ENCODE measurements around the gene PDIA6. TPM values are rescaled to one million over a fixed set of nuclear protein-coding genes. Genes with fewer than 3 reads are reported as not detected.

PDIA6 gene
- total and polyA plus RNA-seq, 2 of the 4 experiments (the other 2 are of a cell fraction) = 204 to 349 TPM

GRCh38 chr2:10765461-10765860 is 47.1 kb downstream of the PDIA6 start:
- Histone ChIP-seq H2AK9ac (replicated peaks; ENCODE audit: low read depth, low read length, poor library complexity) (no peak overlapping the region), H2AK5ac (ENCODE audit: low read depth, low read length) (no peak overlapping the region), H4K91ac (ENCODE audit: insufficient read depth, low read depth, low read length) (no peak overlapping the region), H2BK15ac (ENCODE audit: low read depth, low read length) (no peak overlapping the region), H2BK120ac (ENCODE audit: low read depth, low read length) (no peak overlapping the region), H3K79me1 (ENCODE audit: low read depth in 1 of 2, low read length in 2 of 2) (no peaks in the 10 kb centered on the region), H3K36me3 (ENCODE audit: control insufficient read depth, insufficient read depth, low read length) (no peaks in the 10 kb centered on the region), H4K8ac (ENCODE audit: low read depth in 2 of 2, low read length in 2 of 2) (no peak overlapping the region), H2BK5ac (ENCODE audit: low read depth, low read length, poor library complexity, severe bottlenecking) (no peak overlapping the region), H4K20me1 (ENCODE audit: insufficient read depth, low read length) (no peaks in the 10 kb centered on the region), H3K14ac (replicated peaks; ENCODE audit: low read depth, low read length) (no peak overlapping the region), H2BK20ac (ENCODE audit: low read depth, low read length) (no peak overlapping the region), H3K9me1 (ENCODE audit: insufficient read depth, low read length) (no peaks in the 10 kb centered on the region), H3K4ac (ENCODE audit: low read depth, low read length) (no peak overlapping the region), H3K4me1 (ENCODE audit: control insufficient read depth, insufficient read depth, low read length) (no peaks in the 10 kb centered on the region), H3K56ac (ENCODE audit: extremely low read depth, insufficient read depth, low read length) (no peak overlapping the region), H4K5ac (ENCODE audit: low read depth, low read length) (no peak overlapping the region), H3K27ac (ENCODE audit: insufficient read depth, low read length) (no peak overlapping the region), H3K4me3 (ENCODE audit: insufficient read depth, low read depth, low read length) (no peak overlapping the region), H3K23ac (ENCODE audit: low read depth, low read length) (no peak overlapping the region), H3K9ac (ENCODE audit: low read depth, low read length) (no peak overlapping the region), H3K27me3 (ENCODE audit: control insufficient read depth, insufficient read depth, low read length) (peaks cover 41% of the 10 kb centered on the region; the same call in 1 of the 2 replicates), H3K9me3 (ENCODE audit: control insufficient read depth, insufficient read depth, low read length) (no peaks in the 10 kb centered on the region), H3K4me2 (ENCODE audit: low read depth, low read length) (no peak overlapping the region), H3K18ac (ENCODE audit: low read depth, low read length) (no peak overlapping the region), H2AFZ (replicated peaks; ENCODE audit: low read length, poor library complexity) (no peak overlapping the region)
- DNase-seq = no peak
- dilution Hi-C loops (cut with HindIII; ENCODE audit: low sequenced_read_pairs, unreplicated experiment) = no loop called here
- ChIA-PET POLR2A (ENCODE audit: unreplicated experiment) (no interaction called here), CTCF (no interaction called here)
- TF ChIP-seq BHLHE40 (IDR thresholded peaks at IDR 0.05; ENCODE audit: low read depth, low read length) (no peak), CHD1 (IDR thresholded peaks at IDR 0.05; ENCODE audit: low read depth, low read length) (no peak), MXI1 (IDR thresholded peaks at IDR 0.05; ENCODE audit: borderline replicate concordance, low read depth, low read length) (no peak), RCOR1 (IDR thresholded peaks at IDR 0.05; ENCODE audit: insufficient replicate concordance, low read length) (no peak), RAD21 (IDR thresholded peaks at IDR 0.05; ENCODE audit: low read length) (no peak)
- intact Hi-C loops (cut with micrococcal nuclease) = no loop called here
- 100% methylated on average over 1 of the region's 5 CpGs; no CpG with 5 or more reads in 1 of the 2 experiments for WGBS, 2 experiments (ENCODE audit: extremely low coverage in 2 of 2, insufficient read length in 1 of 2)
- BruUV-seq (replicated peaks) = no TSS peak
- no peak for ATAC-seq (ENCODE audit: low read depth)
- in situ Hi-C loops (cut with MboI; ENCODE audit: low sequenced_read_pairs) = no loop called here
